Measurements from ENCODE around the gene AOC1.

- no peak for TF ChIP-seq CTCF (conservative IDR thresholded peaks at IDR 0.05; ENCODE audit: low read depth, low read length)
- TF ChIP-seq FOS (IDR thresholded peaks at IDR 0.05; ENCODE audit: low read depth, low read length), result no peak
- no peak for TF ChIP-seq POLR2A (IDR thresholded peaks at IDR 0.05; ENCODE audit: low read depth, low read length)
- TF ChIP-seq ELK1 (IDR thresholded peaks at IDR 0.05; ENCODE audit: borderline replicate concordance, low read depth, low read length), result no peak
- TF ChIP-seq RAD21 (IDR thresholded peaks at IDR 0.05; ENCODE audit: low read length), result no peak
- TF ChIP-seq SMC3 (IDR thresholded peaks at IDR 0.05; ENCODE audit: low read depth, low read length), result no peak
- no peak for TF ChIP-seq MAFK (IDR thresholded peaks at IDR 0.05; ENCODE audit: low read depth, low read length)
- no peak for TF ChIP-seq RCOR1 (IDR thresholded peaks at IDR 0.05; ENCODE audit: insufficient replicate concordance, low read length)
These were observed 46.5 kb upstream of the AOC1 start for GRCh38 chr7:150805864-150806263.
